M059J (cell line): ENCODE data around the gene KLHL13. TPM values are rescaled to one million over a fixed set of nuclear protein-coding genes. Genes with fewer than 3 reads are reported as not detected.
"Not testable (repeated sequence)": the region's sequence is repeated elsewhere in the genome, so short reads cannot be mapped to it uniquely, and the experiment has no call there.

Source experiments
- DNase-seq: peaks from one replicate; pipeline ENCODE4 v3.0.0-alpha.2; 2012; ENCODE audit warnings: low read depth
- total RNA-seq: library from RNA; depleted of rRNA; stranded (reverse); fragments of >200 nt; shearing (Covaris generic); gene quantifications from 2 replicates; pipeline ENCODE4 v1.2.3, GENCODE V29; 2014

The KLHL13 gene
- total RNA-seq, 1 experiment from 2014 or later = 4.6 TPM

GRCh38 chrX:118066867-118067515, 49.6 kb downstream of the KLHL13 start:
- DNase-seq = no peak

GRCh38 chrX:118062817-118063615, 53.6 kb downstream of the KLHL13 start:
- DNase-seq = no peak

- no peak for DNase-seq
Measured at GRCh38 chrX:118062048-118062789, 54.4 kb downstream of the KLHL13 start.

- DNase-seq = no peak
Measured at GRCh38 chrX:118058924-118059323, 57.7 kb downstream of the KLHL13 start.

- no peak for DNase-seq
Measured at GRCh38 chrX:118056870-118057269, 59.7 kb downstream of the KLHL13 start.

GRCh38 chrX:118049713-118050112, 66.9 kb downstream of the KLHL13 start:
- DNase-seq = no peak

GRCh38 chrX:118047446-118048186, 69.0 kb downstream of the KLHL13 start:
- no peak for DNase-seq

GRCh38 chrX:118039591-118039990, 77.0 kb downstream of the KLHL13 start:
- DNase-seq = no peak

GRCh38 chrX:118038614-118039365, 77.8 kb downstream of the KLHL13 start:
- no peak for DNase-seq

- DNase-seq = no peak
Measured at GRCh38 chrX:118026631-118027030, 90.0 kb downstream of the KLHL13 start.

GRCh38 chrX:118025226-118025625, 91.4 kb downstream of the KLHL13 start:
- peak; percentile 11 for DNase-seq

GRCh38 chrX:118024482-118024881, 92.1 kb downstream of the KLHL13 start:
- no peak for DNase-seq

GRCh38 chrX:118022753-118023152, 93.9 kb downstream of the KLHL13 start:
- DNase-seq = no peak

GRCh38 chrX:118016422-118016821, 100.2 kb downstream of the KLHL13 start:
- DNase-seq = no peak

- not testable (repeated sequence) for DNase-seq
Measured at GRCh38 chrX:118002417-118002816, 114.2 kb downstream of the KLHL13 start.

- no peak for DNase-seq
Measured at GRCh38 chrX:118000518-118000917, 116.1 kb downstream of the KLHL13 start.

- no peak for DNase-seq
Measured at GRCh38 chrX:117998171-117998570, 118.4 kb downstream of the KLHL13 start.

GRCh38 chrX:117996918-117997480, 119.6 kb downstream of the KLHL13 start:
- no peak for DNase-seq

- DNase-seq = no peak
Measured at GRCh38 chrX:117996408-117996807, 120.2 kb downstream of the KLHL13 start.

- no peak for DNase-seq
Measured at GRCh38 chrX:117995378-117995777, 121.2 kb downstream of the KLHL13 start.
